NCI-H2081 (cell line): Measurements from ENCODE around the gene GPC5.
"Not testable (repeated sequence)": the region's sequence is repeated elsewhere in the genome, so short reads cannot be mapped to it uniquely, and the experiment has no call there.

Experiments used
- DNase-seq, 2 experiments: peaks; one replicate each; lab custom pipeline; 2025; lab: John Stamatoyannopoulos, UW

Gene GPC5

GRCh38 chr13:92656103-92656502 lies 1257.7 kb downstream of the GPC5 start:
- no peak for DNase-seq

- no peak for DNase-seq
These were observed 1258.2 kb downstream of the GPC5 start for GRCh38 chr13:92656648-92657047.

DNA sequence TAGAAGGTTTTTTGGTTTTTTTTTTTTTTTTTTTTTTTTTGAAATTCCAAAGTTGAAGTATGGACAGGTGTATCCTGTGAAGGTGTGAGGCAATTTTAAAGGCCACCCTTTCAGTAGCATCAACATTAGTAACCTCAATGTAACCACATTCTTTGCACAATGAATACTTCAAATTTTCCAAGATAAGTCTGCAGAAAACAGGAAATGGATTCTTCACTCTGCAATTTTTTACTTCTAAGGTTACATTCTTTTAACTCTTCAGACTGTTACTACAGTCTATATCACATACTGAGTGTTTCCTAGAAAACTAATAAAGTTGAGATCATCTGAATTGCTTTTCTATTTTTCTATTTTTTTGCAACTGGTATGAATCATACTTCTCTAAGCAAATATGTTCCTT lies 1259.1 kb downstream of the GPC5 start:
- DNase-seq: no peak

DNA sequence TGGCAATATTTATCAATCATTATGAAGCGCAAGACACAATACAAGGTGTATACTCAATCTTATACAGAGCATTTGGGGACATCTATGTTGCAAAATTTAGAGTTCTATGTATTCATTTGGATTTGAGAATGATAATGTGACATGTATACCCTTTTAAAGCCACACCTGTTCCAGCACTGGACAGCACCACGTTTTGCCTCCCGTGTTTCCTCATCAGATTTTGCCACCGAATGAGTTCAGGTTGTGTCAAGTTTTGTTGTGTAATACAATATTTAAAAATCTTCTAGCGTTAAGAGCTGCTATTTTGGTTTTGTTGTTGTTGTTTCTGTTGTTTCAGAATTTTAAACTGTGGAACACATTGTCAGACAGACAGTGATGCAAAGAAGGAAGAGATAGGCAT lies 1259.9 kb downstream of the GPC5 start:
- no peak for DNase-seq

GRCh38 chr13:92661406-92661805 lies 1263.0 kb downstream of the GPC5 start:
- DNase-seq: no peak

DNA sequence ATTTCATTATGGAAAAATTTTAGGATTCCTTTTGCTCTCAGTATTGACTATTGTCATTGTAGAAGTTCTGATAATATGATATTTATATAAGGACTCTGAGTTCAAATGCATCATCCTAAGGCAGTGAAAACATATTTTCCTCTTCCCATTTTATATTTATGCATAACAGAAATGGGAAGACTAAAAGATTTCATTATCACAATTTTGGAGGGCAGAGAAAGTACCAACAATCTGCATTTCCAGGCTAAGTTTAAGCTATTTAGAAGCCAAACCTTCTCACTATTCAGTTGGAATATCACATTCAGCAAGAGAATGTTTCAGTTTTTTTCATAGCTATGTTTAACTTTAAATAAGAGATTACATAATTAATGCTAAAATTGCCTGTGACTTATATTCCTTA lies 1269.7 kb downstream of the GPC5 start:
- no peak for DNase-seq

DNA sequence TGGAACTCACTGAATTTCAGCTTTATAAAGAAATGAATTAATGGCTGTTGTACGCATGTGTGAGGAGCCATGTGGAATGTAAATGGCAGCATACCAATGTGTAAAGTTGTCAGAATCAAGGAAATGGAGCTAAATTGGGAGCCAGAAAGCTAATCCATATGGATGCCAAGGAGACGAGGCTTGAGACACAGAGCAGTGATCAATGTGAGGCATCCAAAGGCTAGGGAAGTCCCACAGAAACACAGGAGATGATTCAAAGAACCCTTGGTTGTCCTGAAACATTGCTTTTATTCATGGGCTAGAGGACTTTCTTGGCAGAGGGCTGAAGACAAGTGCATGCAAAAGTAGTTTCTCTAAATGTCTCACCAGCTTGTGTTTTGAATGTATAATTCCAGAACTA lies 1271.7 kb downstream of the GPC5 start:
- DNase-seq: no peak

GRCh38 chr13:92671821-92672220 lies 1273.4 kb downstream of the GPC5 start:
- DNase-seq: no peak

DNA sequence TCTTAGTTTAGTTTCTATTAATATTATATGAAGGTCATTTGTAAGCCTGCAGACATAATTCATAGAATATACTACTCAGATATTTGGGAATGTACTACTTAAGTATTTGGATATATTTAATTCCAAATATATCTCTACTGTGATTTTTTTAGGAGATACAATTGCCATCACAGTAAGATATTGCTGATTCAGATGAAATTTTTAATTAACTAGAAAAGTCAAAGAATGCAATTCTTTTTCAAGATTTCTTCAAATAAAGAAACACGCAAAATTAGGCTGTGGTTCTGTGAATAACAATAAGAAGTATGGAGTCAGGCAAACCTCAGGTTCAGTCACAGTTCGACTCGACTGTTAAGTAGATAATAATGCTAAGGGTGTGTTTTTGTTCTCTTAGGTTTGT lies 1277.8 kb downstream of the GPC5 start:
- no peak for DNase-seq

GRCh38 chr13:92677571-92677970 lies 1279.2 kb downstream of the GPC5 start:
- DNase-seq: no peak

GRCh38 chr13:92679602-92680001 lies 1281.2 kb downstream of the GPC5 start:
- no peak for DNase-seq

DNA sequence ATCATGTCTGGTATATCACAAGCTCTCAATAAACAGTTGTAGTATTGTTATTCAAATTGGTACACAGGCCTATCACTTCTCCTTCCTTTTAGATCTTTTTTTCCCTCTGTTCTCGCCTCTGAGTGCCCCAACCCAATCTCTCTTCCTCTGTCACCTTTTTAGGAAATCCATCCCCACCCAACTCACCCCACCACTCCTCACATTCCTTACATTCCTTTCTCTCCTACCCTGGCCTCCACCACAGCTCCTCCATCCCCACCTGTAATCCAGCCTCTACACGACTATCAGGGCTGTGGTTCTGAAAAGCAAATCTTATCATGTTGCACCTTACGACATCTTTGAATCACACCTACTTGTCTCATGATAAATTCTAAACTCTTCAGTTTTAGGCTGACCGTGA lies 1282.8 kb downstream of the GPC5 start:
- DNase-seq: no peak

DNA sequence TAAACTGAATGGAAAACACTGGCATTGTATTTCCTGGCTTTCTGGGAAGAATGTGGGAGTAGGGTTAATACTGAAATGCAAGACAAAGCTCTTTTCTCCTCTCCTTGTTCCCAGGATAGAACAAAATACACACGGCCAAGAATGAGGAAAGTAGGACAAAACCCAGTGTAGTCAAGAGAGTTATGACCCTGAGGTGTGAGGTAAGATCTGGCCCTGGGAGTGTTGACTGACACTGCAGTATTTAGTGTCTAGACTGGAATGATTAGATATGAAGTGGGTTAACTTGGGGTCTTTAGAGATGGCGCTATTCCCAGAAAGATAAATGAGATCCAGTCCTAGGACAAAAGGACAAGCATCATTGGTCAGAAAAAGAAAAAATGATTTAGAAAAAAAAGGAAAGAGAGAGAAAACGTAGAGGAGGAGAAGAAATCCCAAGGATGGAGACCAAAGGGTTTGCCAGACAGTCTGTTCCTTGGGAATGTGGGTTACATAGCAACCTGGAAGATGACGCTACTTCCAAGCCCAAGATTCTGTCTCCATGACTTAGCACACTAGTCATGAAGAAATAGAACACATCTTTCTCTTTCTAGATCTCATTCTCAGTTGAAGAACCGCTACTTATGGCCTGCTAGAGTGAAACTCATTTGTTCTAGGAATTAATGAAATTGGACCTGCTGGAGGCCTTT lies 1284.6 kb downstream of the GPC5 start:
- no peak for DNase-seq

DNA sequence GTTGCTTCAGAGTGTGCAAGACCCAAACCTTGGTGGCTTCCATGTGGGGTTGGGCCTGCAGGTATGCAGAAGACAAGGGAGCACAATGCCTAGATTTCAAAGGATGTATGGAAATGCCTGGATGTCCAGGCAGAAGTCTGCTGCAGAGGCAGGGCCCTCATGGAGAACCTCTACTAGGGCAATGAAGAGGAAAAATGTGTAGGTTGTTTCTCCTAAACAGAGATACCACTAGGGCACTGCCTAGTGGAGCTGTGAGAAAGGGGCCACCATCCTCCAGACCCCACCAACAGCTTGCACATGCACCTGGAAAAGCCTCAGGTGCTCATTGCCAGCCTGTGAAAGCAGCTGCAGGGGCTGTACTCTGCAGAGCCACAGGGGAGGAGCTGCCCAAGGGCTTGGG lies 1295.6 kb downstream of the GPC5 start:
- no peak for DNase-seq

GRCh38 chr13:92695827-92696226 lies 1297.4 kb downstream of the GPC5 start:
- not testable (repeated sequence) for DNase-seq

DNA sequence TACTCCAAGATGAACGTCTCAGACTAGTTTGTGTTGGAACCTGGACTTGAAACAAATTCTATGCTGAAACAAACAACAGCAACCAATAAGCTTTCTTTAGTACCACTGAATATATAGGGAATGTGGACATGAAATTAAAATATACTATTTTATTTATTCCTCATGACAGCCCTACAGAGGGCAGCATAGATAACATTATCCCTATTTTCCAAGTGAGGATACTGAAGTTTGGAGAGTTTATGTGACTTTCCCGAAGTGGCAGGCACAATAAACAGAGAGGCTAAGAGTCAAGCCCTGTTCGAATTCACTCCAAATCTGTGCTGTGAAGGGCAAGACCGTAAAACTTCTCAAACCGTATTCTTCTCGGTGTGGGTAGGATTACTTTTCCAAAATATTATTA lies 1318.3 kb downstream of the GPC5 start:
- no peak for DNase-seq

DNA sequence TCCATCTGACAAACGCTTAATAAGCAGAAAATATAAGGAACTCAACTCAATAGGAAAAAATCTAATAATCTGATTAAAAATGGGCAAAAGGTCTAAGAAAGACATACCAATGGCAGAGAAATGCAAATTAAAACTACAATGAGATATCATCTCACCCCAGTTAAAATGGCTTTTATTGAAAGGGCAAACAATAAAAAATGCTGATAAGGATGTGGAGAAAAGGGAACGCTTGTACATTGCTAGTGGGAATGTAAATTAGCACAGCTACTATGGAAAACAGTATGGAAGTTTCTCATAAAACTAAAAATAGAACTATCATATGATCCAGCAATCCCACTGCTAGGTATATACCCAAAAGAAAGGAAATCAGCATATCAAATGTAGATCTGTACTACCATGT lies 1319.4 kb downstream of the GPC5 start:
- DNase-seq: no peak

DNA sequence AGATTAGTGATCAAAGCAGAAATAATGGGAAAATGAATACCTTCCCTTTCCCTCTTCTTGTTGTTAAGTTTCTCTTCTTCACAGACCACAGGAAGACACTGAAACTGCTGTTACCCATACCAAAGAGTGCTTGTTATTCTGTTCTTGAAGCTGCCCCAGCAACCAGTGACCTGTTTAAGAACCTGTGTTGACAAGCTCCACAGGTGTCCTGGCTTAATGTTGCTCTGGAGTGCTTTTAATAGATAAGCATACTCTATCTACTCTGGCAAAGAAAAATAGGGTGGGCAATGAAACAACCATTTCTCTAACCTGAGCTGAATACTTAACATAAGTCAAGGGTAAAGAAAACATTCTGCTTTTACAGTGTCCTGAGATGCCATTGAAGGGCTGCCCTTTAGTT lies 1321.4 kb downstream of the GPC5 start:
- peak; percentile 50 to 90 for DNase-seq

DNA sequence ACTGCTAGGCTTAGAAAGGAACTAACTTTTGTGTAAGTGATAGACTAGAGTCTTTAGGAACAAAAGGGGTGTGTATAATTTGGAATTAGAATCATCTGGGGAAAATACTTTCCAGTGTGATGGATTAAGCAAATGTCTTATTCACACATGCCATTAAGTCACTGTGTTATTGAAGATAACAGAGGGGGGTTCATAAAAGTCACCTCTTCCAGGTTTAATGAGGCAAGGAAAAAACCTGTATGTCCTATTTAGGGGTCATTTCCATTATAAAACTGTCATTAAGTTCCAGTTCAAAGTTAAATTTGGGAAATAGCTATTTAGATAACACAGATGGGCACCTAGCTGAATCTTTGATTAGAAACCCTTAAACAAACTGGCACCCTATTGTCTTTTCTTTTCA lies 1323.2 kb downstream of the GPC5 start:
- DNase-seq: no peak

DNA sequence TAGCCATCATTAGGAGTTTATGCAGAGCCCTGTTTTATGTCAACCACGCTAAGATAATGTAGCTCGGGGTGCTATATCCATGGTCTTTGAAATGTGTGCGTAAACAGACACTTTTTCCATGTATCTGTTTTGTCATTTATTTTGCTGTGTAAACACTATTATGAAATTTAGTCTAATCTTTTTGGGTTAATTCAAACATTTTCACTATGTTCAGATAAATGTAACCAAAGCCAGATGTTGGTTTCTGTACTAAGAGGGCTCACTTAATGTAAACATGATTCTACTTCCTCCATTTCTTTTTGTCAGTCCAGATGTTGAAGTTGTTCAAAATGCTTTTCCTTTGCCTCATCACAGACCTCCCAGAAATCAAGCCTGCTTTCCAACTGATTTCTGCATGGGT lies 1328.7 kb downstream of the GPC5 start:
- no peak for DNase-seq

GRCh38 chr13:92734068-92734467 lies 1335.6 kb downstream of the GPC5 start:
- no peak for DNase-seq

DNA sequence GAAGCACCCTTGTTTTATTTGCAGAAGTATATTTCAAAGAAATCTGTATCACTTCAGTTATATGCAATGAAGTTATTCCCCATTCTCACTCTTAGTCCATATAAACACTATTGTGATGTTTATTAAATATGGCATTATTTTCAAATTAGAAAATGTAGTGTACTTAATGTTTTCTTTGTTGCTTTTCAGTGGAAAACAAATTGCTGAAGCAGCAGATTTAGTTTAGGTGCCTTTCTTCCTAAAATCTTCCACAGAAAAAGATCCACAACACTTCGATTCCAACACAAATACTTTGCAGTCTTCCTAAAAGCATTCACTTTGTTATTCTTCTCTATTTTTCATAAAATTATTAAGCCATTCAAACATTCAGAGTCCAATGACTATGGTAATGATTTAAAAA lies 1336.1 kb downstream of the GPC5 start:
- no peak for DNase-seq

- DNase-seq: no peak
These were observed 1337.5 kb downstream of the GPC5 start for GRCh38 chr13:92735909-92736308.

GRCh38 chr13:92739306-92739818 lies 1340.9 kb downstream of the GPC5 start:
- DNase-seq: no peak
